NCI-H69 (cell line): ENCODE results near the gene LPCAT3.

Experiments used
- DNase-seq: peaks from one replicate; lab custom pipeline; 2025; lab: John Stamatoyannopoulos, UW

Gene LPCAT3

GRCh38 chr12:6937481-6938352 is 80.6 kb downstream of the LPCAT3 start:
- peak; percentile 99 for DNase-seq

GRCh38 chr12:6936636-6937480 is 81.4 kb downstream of the LPCAT3 start:
- peak; percentile 55 for DNase-seq

- DNase-seq, result no peak
These were observed 82.1 kb downstream of the LPCAT3 start for GRCh38 chr12:6936194-6936635.

- no peak for DNase-seq
These were observed 82.7 kb downstream of the LPCAT3 start for GRCh38 chr12:6935371-6936193.

GRCh38 chr12:6934110-6934509 is 84.2 kb downstream of the LPCAT3 start:
- DNase-seq, result no peak

GRCh38 chr12:6932766-6933165 is 85.5 kb downstream of the LPCAT3 start:
- no peak for DNase-seq

- no peak for DNase-seq
These were observed 88.5 kb downstream of the LPCAT3 start for GRCh38 chr12:6929466-6930452.

GRCh38 chr12:6928703-6929407 is 89.4 kb downstream of the LPCAT3 start:
- peak; percentile 43 for DNase-seq

GRCh38 chr12:6928022-6928702 is 90.1 kb downstream of the LPCAT3 start:
- peak; percentile 43 for DNase-seq

GRCh38 chr12:6927379-6928021 is 90.8 kb downstream of the LPCAT3 start, which contains the start of gene ATN1:
ATN1 (plus strand) TSS chr12:6927959; CDS start chr12:6934002, 6,043 bp downstream.
- DNase-seq, result peak; percentile 92
